Measurements from ENCODE around the gene USP40. TPM values are rescaled to one million over a fixed set of nuclear protein-coding genes. Genes with fewer than 3 reads are reported as not detected.

The USP40 gene
- total and polyA plus RNA-seq, 7 experiments from 2014 or later: 3.9 to 24.3 (median 16.4) TPM

GRCh38 chr2:233433794-233434193, 132.8 kb downstream of the USP40 start:
- peaks cover 0 to 23% of the 10 kb centered on the region in 2 donors for H3K4me1 ChIP-seq (ENCODE audit: control insufficient read depth in 2 of 2, insufficient read depth in 2 of 2, low read length in 2 of 2)
- H3K9me3 Mint-ChIP-seq: no peaks in the 10 kb centered on the region
- H3K9me3 ChIP-seq (ENCODE audit: control insufficient read depth in 2 of 3, low read length in 3 of 3): no peaks in the 10 kb centered on the region
- intact Hi-C loops (cut with micrococcal nuclease): no loop called here
- peaks cover 12 to 58% (median 52%) of the 10 kb centered on the region in 7 donors for H3K4me1 Mint-ChIP-seq
- H3K27ac ChIP-seq (ENCODE audit: low read depth, low read length): no peak overlapping the region
- H3K27me3 Mint-ChIP-seq: no peaks in the 10 kb centered on the region
- H3K4me3 Mint-ChIP-seq: no peak overlapping the region
- H3K27me3 ChIP-seq (ENCODE audit: control insufficient read depth in 2 of 2, insufficient read depth in 2 of 2, low read length in 2 of 2): no peaks in the 10 kb centered on the region
- DNase-seq (no peak), ATAC-seq (no peak)
- peaks cover 6 to 61% (median 24%) of the 10 kb centered on the region in 5 donors for H3K36me3 Mint-ChIP-seq
- H3K36me3 ChIP-seq (ENCODE audit: control insufficient read depth in 2 of 3, insufficient read depth in 3 of 3, low read length in 3 of 3): peaks cover 8 to 46% (median 22%) of the 10 kb centered on the region in 3 experiments
- no peak overlapping the region for H3K4me3 ChIP-seq (ENCODE audit: low read length)
- H3K27ac Mint-ChIP-seq: peak overlapping the region in 5 of 9 donors; percentile 32 to 88 (median 54)
- ChIA-PET POLR2A (interaction anchor here (1.3 to 12.9 kb wide), 2 partner anchors 10 to 29 kb away, joined by 3 to 127 read pairs; no protein-coding TSS in a partner anchor), CTCF (interaction anchor here (1.0 to 18.1 kb wide), 4 partner anchors 9 to 30 kb away, joined by 3 to 379 read pairs (median 8); no protein-coding TSS in a partner anchor)

- no peak for DNase-seq
- POLR2A ChIA-PET: interaction anchor here (1.3 to 12.9 kb wide), 2 partner anchors 9 to 29 kb away, joined by 3 to 127 read pairs; no protein-coding TSS in a partner anchor
- intact Hi-C loops (cut with micrococcal nuclease): no loop called here
These were observed 133.6 kb downstream of the USP40 start for GRCh38 chr2:233433029-233433428.

GRCh38 chr2:233430651-233431050, 135.9 kb downstream of the USP40 start:
- intact Hi-C loops (cut with micrococcal nuclease): loop anchor here in 1 of 2 donors (1.0 kb wide), 1 partner anchor 8 kb away; no protein-coding TSS in a partner anchor
- Mint-ChIP-seq H3K4me3 (peak overlapping the region in 3 of 10 donors; percentile 13 to 66 (median 51)), H3K9me3 (peaks cover 0 to 10% (median 0%) of the 10 kb centered on the region in 11 donors), H3K27me3 (no peaks in the 10 kb centered on the region), H3K27ac (peak overlapping the region in 7 of 9 donors; percentile 12 to 90 (median 46)), H3K36me3 (peaks cover 14 to 60% (median 39%) of the 10 kb centered on the region in 5 donors), H3K4me1 (peaks cover 37 to 87% (median 81%) of the 10 kb centered on the region in 7 donors)
- H3K9me3 ChIP-seq (ENCODE audit: control insufficient read depth in 2 of 3, low read length in 3 of 3): no peaks in the 10 kb centered on the region
- peaks cover 0 to 15% (median 6%) of the 10 kb centered on the region in 3 experiments for H3K36me3 ChIP-seq (ENCODE audit: control insufficient read depth in 2 of 3, insufficient read depth in 3 of 3, low read length in 3 of 3)
- POLR2A ChIA-PET: interaction anchor here (0.6 to 2.0 kb wide), 4 partner anchors 9 to 174 kb away, joined by 3 to 9 read pairs (median 4); no protein-coding TSS in a partner anchor
- DNase-seq: no peak
- H3K27me3 ChIP-seq (ENCODE audit: control insufficient read depth in 2 of 2, insufficient read depth in 2 of 2, low read length in 2 of 2): no peaks in the 10 kb centered on the region
- CTCF ChIA-PET: interaction anchor here (0.7 to 16.4 kb wide), 3 partner anchors 8 to 26 kb away, joined by 4 to 255 read pairs (median 6); no protein-coding TSS in a partner anchor
- ATAC-seq: no peak
- H3K4me1 ChIP-seq (ENCODE audit: control insufficient read depth in 2 of 2, insufficient read depth in 2 of 2, low read length in 2 of 2): peaks cover 0 to 52% of the 10 kb centered on the region in 2 donors
- H3K4me3 ChIP-seq (ENCODE audit: low read length): no peak overlapping the region
- no peak overlapping the region for H3K27ac ChIP-seq (ENCODE audit: low read depth, low read length)

More at GRCh38 chr2:233433029-233433428, 133.6 kb downstream of the USP40 start:
- H3K36me3 Mint-ChIP-seq: peaks cover 3 to 60% (median 25%) of the 10 kb centered on the region in 5 donors
- H3K27me3 Mint-ChIP-seq: no peaks in the 10 kb centered on the region
- no peaks in the 10 kb centered on the region for H3K9me3 Mint-ChIP-seq
- peaks cover 8 to 39% (median 22%) of the 10 kb centered on the region in 3 experiments for H3K36me3 ChIP-seq (ENCODE audit: control insufficient read depth in 2 of 3, insufficient read depth in 3 of 3, low read length in 3 of 3)
- H3K4me3 Mint-ChIP-seq: no peak overlapping the region
- peaks cover 0 to 30% of the 10 kb centered on the region in 2 donors for H3K4me1 ChIP-seq (ENCODE audit: control insufficient read depth in 2 of 2, insufficient read depth in 2 of 2, low read length in 2 of 2)
- peak overlapping the region in 8 of 9 donors; percentile 57 to 88 (median 69) for H3K27ac Mint-ChIP-seq
- H3K4me3 ChIP-seq (ENCODE audit: low read length): no peak overlapping the region
- no peaks in the 10 kb centered on the region for H3K9me3 ChIP-seq (ENCODE audit: control insufficient read depth in 2 of 3, low read length in 3 of 3)
- no peaks in the 10 kb centered on the region for H3K27me3 ChIP-seq (ENCODE audit: control insufficient read depth in 2 of 2, insufficient read depth in 2 of 2, low read length in 2 of 2)
- peaks cover 15 to 66% (median 59%) of the 10 kb centered on the region in 7 donors for H3K4me1 Mint-ChIP-seq
- ATAC-seq: no peak
- CTCF ChIA-PET: interaction anchor here (1.8 to 18.1 kb wide), 4 partner anchors 10 to 29 kb away, joined by 6 to 379 read pairs (median 8); no protein-coding TSS in a partner anchor
- H3K27ac ChIP-seq (ENCODE audit: low read depth, low read length): no peak overlapping the region

GRCh38 chr2:233430081-233430480, 136.5 kb downstream of the USP40 start:
- ATAC-seq (no peak), DNase-seq (no peak)
- Histone ChIP-seq H3K4me1 (ENCODE audit: control insufficient read depth in 2 of 2, insufficient read depth in 2 of 2, low read length in 2 of 2) (peaks cover 0 to 55% of the 10 kb centered on the region in 2 donors), H3K27me3 (ENCODE audit: control insufficient read depth in 2 of 2, insufficient read depth in 2 of 2, low read length in 2 of 2) (no peaks in the 10 kb centered on the region), H3K36me3 (ENCODE audit: control insufficient read depth in 2 of 3, insufficient read depth in 3 of 3, low read length in 3 of 3) (peaks cover 0 to 9% (median 5%) of the 10 kb centered on the region in 3 experiments), H3K9me3 (ENCODE audit: control insufficient read depth in 2 of 3, low read length in 3 of 3) (no peaks in the 10 kb centered on the region), H3K27ac (ENCODE audit: low read depth, low read length) (no peak overlapping the region), H3K4me3 (ENCODE audit: low read length) (no peak overlapping the region)
- H3K27me3 Mint-ChIP-seq: no peaks in the 10 kb centered on the region
- H3K36me3 Mint-ChIP-seq: peaks cover 14 to 63% (median 39%) of the 10 kb centered on the region in 5 donors
- peaks cover 39 to 91% (median 85%) of the 10 kb centered on the region in 7 donors for H3K4me1 Mint-ChIP-seq
- CTCF ChIA-PET: interaction anchor here (0.9 to 16.4 kb wide), 2 partner anchors 13 to 25 kb away, joined by 3 to 255 read pairs; no protein-coding TSS in a partner anchor
- peak overlapping the region in 8 of 9 donors; percentile 20 to 90 (median 78) for H3K27ac Mint-ChIP-seq
- intact Hi-C loops (cut with micrococcal nuclease): loop anchor here in 1 of 2 donors (1.0 kb wide), 1 partner anchor 8 kb away; no protein-coding TSS in a partner anchor
- peaks cover 0 to 10% (median 0%) of the 10 kb centered on the region in 11 donors for H3K9me3 Mint-ChIP-seq
- H3K4me3 Mint-ChIP-seq: peak overlapping the region in 9 of 10 donors; percentile 6 to 66 (median 49)
- POLR2A ChIA-PET: interaction anchor here (0.6 to 12.5 kb wide), 5 partner anchors 8 to 45 kb away, joined by 3 to 127 read pairs (median 4); no protein-coding TSS in a partner anchor

GRCh38 chr2:233429175-233429897, 137.2 kb downstream of the USP40 start:
- Mint-ChIP-seq H3K27me3 (no peaks in the 10 kb centered on the region), H3K9me3 (peaks cover 0 to 10% (median 0%) of the 10 kb centered on the region in 11 donors), H3K4me3 (peak overlapping the region in 8 of 10 donors; percentile 17 to 70 (median 51)), H3K36me3 (peaks cover 14 to 62% (median 39%) of the 10 kb centered on the region in 5 donors), H3K4me1 (peaks cover 44 to 91% (median 87%) of the 10 kb centered on the region in 7 donors), H3K27ac (peak overlapping the region in 7 of 9 donors; percentile 36 to 90 (median 80))
- DNase-seq: no peak
- no peak for ATAC-seq
- Histone ChIP-seq H3K36me3 (ENCODE audit: control insufficient read depth in 2 of 3, insufficient read depth in 3 of 3, low read length in 3 of 3) (peaks cover 0 to 3% (median 2%) of the 10 kb centered on the region in 3 experiments), H3K27me3 (ENCODE audit: control insufficient read depth in 2 of 2, insufficient read depth in 2 of 2, low read length in 2 of 2) (no peaks in the 10 kb centered on the region), H3K4me1 (ENCODE audit: control insufficient read depth in 2 of 2, insufficient read depth in 2 of 2, low read length in 2 of 2) (peaks cover 0 to 59% of the 10 kb centered on the region in 2 donors), H3K9me3 (ENCODE audit: control insufficient read depth in 2 of 3, low read length in 3 of 3) (no peaks in the 10 kb centered on the region), H3K27ac (ENCODE audit: low read depth, low read length) (no peak overlapping the region), H3K4me3 (ENCODE audit: low read length) (no peak overlapping the region)
- ChIA-PET CTCF (interaction anchor here (0.8 to 16.4 kb wide), 4 partner anchors 14 to 24 kb away, joined by 3 to 255 read pairs (median 5); no protein-coding TSS in a partner anchor), POLR2A (interaction anchor here (0.9 to 12.5 kb wide), 4 partner anchors 7 to 44 kb away, joined by 3 to 127 read pairs (median 6); no protein-coding TSS in a partner anchor)
- intact Hi-C loops (cut with micrococcal nuclease): loop anchor here in 1 of 2 donors (10.0 kb wide), 2 partner anchors 345 to 425 kb away; partner anchors contain the start of gene HJURP

Measured in naive thymus-derived CD4-positive, alpha-beta T cell (primary cell).